ENCODE data around the gene GP1BA.

- TF ChIP-seq CTCF (IDR thresholded peaks at IDR 0.05) (no peak), POLR2A (IDR thresholded peaks at IDR 0.05) (no peak)
These were observed 21.4 kb downstream of the GP1BA start for GRCh38 chr17:4953451-4953961.
